Measurements from ENCODE around the gene COG1.
A peak's percentile ranks its signal among the peaks of the same experiment; 100 is the strongest.

Gene COG1

DNA sequence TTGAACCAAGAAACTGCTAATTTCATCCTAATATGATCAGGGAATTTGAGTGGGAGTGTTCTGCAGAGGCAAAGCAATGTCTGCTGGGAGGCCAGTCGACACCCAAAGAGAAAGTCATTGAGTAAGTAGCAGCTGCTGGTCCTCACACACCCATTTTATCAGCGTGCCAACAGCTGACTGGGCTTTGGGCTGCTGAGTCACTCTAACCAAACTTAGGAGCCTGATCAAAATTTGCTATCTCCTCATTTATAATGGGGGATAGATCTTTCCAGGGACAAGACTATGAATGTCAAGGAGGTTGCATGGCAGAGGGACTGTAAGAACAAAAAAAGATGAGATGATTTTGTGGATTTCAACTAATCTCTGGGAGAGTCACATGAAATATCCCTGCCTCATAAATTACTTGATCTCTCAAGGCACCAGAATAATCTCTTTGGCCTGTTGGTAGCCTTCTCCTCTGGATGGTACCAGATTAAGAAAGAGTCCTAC lies 35.9 kb downstream of the COG1 start:
- peak; percentile 53 for DNase-seq (ENCODE audit: low spot score)

DNA sequence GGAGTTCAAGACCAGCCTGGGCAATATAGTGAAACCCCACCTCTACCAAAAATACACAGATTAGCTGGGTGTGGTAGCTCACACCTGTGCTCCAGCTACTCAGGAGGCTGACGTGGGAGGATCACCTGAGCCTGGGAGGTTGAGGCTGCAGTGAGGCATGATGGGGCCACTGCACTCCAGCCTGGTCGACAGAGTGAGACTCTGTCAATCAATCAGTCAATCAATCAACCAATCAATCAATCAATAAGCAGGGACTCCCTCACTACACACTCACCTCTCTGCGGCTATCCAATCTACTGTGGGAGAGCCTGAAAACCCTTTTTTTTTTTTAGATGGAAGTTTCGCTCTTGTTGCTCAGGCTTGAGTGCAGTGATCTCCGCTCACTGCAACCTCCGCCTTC lies 37.2 kb downstream of the COG1 start:
- DNase-seq (ENCODE audit: low spot score) = no peak

DNA sequence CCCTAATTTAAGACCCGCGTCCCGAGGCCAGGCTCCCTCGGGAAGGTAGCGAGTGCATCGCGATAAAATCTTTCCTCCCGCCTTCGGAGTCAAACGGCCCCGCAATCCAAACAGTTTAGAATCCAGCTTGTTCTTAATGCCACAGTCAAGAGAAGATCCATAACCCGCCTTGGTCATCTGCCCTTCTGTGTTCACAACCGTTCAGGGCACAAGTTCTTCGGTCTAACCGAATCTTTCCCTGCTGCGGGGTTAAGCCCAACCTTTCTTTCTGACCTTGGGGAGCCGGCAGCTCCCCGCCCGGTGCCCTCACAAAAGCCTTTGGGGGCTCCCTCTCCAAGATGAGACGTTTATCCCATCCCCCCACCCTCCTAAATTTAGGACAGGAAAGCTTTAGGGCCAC lies 38.5 kb downstream of the COG1 start:
- DNase-seq (ENCODE audit: low spot score) = peak; percentile 45

DNA sequence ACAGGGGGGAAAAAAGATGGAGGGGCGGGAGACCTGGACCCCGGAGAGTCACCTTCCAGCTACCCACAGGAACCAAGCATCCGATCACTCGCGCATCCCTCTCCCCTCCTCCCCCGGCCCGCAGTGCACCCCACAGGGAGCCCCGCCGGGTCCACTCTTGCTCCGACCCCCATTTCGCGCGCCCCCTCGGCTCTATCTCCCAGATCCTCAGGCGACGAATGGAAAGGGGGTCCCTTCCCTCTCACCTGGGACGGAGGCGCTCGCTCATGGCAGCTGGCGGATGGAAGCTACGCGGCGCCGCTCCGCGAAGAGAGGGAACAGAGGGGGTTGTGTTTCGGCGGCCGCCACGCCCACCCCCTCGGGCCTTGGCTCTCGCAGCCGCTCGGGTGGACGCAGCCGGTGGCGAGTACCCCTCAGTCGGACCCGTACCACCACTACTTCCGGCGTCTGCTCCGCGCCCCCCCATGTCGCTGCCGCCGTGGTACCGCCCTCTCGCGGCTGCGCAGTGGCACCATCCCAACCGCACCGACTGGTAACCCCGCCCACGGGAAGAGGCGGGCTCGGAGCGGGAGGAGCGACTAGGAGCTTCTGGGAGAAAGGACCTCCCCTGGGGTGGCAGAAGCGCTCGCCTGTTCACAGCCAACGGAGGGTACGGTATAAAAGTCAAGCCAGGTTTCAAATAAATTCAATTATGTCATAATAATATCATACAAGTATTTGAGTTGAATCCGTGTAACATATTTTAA lies 39.2 kb downstream of the COG1 start:
- peak; percentile 96 for DNase-seq (ENCODE audit: low spot score)

DNA sequence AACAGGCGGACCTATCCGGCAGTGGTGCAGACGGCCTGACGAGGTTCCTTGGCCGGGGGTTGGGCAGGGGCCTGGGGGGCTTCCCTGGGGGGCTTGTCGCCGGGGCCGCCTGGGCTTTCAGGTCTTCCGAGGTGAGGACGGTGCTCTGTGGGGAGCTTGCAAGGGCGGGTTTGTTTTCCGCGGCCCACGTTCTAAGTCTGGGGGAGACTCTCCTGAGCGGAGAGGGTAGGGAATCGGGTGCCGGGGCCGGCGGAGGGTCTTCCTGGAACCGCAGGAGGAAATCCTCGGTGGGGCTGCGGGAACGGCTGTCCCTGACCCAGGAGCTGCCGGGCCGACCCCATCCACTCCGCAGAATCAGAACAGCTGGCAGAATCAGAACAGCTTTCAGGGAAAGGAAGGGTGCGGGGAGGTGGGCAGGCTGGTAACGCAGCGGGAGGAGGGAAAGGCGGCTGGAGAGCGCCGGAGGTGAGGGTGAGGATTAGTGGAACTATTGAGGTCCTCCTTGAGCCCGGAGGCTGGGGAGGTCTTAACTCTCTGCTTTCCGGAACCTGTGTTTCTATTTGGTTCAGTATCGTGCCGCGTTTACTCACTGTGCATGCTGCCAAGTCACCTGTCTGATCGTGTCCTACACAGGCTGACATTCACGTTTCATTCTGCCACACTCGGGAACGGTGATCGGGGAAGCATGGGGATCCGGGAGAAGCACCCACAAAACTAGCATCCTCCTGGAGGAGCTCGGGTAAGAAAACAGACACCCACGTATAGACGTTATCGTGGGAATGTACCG lies 39.9 kb downstream of the COG1 start:
- peak; percentile 39 for DNase-seq (ENCODE audit: low spot score)

DNA sequence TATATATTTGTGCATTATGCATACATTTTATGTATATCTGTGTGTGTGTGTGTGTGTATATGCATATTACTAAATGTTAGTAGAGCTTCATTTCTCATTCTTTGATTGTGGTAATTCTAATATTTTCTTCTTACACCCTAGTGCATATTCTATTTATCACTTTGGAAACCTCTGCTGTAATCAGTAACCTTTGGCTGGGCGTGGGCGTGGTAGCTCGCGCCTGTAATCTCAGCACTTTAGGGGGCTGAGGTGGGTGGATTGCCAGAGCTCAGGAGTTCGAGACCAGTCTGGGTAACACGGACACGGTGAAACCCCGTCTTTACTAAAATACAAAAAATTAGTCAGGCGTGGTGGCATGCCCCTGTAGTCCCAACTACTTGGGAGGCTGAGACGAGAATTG lies 41.9 kb downstream of the COG1 start:
- DNase-seq (ENCODE audit: low spot score) = no peak

DNA sequence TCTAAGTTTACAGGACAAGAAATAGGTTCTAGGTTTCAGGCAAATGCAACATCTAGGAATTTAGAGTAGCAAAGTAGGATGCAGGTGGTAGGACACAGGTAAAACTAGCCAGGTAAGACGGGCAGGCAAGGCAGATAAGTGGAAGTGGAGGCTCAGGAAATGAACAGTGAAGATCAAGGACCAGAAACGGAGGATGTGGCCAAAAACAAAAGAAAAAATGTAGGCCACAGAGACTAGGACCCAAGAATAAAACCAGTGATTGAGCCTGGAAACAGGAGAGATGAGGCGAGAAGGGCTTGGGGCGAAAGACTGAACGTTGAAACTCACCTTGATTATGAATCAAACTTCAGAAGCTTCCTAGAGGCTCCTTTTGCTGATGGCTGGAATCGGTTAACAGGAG lies 44.9 kb downstream of the COG1 start:
- DNase-seq (ENCODE audit: low spot score) = no peak

DNA sequence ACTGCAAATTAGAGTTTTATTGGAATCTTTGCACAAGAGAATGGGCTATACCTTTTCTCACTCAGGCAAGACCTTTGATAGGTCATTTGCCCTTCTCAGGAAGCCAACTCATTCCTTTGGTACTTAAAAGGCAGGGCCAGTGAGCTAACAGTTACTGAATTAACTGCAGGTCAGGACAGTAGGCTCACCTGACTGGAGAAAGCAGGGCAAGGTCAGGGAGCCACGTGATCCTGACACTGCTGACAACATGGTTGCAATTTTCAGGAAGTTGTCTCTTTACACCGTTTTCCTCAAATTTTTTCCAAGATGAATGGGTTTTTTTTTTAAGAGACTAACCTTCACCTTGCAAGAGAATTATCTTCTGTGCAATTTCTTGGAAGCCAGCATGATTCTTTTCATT lies 47.7 kb downstream of the COG1 start:
- DNase-seq (ENCODE audit: low spot score) = no peak

DNA sequence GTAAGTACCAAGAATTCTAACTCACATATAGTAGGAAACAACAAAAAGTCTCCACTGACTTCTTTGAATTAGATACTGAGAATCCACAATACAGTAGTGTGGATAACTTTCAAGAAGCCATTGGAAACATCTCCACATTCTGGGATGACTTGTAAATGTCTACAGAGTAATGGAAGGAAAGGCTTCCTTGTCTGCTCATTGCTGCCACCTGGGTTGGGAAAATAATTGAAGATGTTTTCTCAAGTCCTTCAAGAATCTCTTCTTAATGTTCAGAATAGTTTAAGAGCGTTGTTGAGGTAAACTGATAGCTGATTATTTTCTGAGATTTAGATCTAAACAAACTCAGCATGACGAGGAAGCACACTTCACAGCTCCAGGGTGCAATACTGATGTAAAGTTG lies 54.9 kb downstream of the COG1 start:
- DNase-seq (ENCODE audit: low spot score) = no peak

DNA sequence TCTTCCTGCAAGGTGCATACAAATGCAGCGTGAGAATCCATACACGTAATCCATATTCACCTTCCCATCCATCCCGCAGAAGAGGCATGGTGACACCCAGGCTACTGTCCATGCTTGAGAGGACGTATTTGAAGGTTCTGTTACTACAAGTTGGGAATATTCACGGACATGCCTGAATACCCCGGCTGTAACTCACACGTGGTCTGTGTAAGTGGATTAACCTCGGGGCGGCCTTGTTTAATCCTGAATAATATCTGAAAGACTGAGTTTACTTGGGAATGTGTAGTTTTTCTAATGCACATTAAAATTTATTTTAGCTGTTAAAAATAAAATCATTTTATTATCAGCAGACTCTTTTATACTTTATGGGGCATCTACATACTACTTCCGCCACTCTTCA lies 55.7 kb downstream of the COG1 start:
- no peak for DNase-seq (ENCODE audit: low spot score)

DNA sequence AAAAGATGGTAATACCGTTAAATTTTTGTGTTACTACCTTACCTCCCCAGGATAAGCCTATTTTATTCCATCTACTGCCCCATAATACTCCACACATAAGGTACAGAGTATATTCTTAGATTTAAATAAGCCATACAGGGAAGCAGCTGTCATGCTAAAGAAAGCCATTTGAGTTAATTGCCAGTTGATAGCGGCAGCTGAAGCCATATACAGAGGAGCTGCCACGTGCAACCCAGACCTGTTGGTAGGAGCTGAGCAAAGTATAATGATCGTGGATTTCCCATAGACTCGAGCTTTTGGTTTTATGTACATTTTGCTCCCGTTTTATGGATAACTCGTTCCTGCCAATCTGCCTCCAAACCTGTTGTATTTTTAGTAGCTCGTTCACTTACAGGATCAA lies 56.8 kb downstream of the COG1 start:
- no peak for DNase-seq (ENCODE audit: low spot score)

DNA sequence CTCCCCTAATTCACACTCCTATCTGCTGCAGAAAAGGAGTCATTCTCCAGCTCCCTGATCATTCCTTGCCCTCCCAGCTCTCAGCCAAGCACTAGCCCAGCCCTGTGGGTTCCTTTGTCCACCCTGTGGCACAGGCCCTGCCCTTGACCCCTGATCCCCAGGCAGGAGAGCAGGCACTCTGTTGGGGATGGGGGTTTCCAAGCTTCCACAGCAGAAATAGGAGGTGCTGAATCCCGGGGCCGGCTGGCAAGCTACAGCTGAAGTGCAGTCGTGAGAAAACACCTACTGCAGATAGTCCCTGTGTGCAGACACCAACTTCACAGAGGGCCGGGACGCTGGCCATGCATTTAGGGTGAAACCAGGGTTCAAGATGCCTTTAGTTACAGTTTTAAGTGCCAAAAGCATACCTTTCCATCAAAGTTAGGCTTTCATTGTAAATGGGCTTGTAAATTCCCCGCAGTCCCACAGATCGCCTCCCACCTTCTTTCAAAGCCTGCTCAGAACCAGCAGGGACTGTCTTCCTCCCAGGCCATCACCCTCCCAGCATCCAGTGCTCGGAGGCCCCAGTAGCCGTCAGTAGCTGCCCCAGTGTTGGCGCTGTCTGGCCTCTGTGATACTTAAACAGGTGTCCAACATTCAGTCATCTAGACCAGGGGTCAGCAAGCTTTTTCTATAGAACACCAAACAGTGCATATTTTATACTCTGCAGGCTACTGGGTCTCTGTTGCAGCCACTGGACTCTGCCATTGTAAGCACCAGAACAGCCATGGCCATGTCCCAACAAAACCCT lies 58.2 kb downstream of the COG1 start:
- DNase-seq (ENCODE audit: low spot score) = no peak

DNA sequence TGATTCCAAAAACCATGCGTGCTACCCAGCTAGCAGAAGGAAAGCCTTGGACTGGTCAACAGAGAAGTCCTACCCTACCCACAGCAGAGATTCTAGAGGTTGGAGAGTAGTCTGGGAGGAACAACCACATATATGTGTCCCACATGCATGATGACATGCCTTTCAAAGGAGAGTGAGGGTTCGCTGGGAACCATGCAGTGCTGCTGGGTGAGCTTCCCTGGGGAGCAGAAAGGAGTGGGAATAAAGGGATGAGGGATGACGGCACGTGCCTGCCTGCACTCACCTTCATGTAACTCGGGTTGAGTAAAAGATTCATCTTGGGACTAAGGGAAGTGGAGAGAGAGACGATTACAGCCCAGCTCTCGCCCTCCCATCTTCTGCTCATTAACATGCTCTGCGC lies 59.0 kb downstream of the COG1 start:
- no peak for DNase-seq (ENCODE audit: low spot score)

DNA sequence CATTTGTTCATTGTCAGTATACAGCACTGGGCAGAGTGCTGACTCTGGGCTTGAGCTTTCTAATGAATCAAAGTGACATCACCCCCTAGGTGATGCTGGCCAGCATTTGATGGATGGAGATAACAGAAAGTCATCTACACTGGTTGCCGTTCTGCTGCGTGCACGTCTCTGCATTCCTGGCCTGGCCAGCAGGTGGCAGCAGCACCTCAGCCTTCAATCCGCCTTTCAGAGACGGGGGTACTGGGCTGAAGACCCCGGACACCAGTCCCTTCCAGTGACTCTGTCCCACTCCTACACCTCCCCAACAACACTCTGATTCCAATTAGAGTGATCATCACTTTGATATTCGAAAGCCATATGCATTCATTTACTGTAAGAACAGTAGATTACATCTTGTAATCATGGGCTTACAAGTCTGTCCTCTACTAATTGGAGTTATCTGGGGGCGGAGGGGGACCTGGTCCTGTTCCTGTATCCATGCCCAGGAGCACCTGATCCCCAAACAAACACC lies 62.9 kb downstream of the COG1 start:
- peak; percentile 64 for DNase-seq (ENCODE audit: low spot score)

DNA sequence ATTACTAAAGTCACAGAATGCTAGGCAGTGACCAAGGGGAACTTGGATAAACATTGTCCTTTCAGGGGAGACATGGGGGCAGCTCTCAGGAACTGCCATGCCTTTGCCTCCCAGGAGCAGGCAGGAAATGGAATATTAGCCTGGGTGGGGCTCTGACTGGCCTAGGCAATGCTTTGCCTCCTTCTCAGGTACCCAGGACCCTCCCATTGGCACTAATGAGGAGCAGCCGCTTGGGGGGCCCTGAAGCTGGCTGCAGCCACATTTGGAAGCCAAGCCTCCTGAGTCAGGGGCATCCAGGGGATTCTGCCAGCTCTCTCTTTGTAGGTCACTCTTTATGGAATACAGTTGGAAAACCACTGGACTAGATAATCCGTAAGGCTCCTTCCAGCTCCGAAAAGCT lies 63.4 kb downstream of the COG1 start:
- no peak for DNase-seq (ENCODE audit: low spot score)

DNA sequence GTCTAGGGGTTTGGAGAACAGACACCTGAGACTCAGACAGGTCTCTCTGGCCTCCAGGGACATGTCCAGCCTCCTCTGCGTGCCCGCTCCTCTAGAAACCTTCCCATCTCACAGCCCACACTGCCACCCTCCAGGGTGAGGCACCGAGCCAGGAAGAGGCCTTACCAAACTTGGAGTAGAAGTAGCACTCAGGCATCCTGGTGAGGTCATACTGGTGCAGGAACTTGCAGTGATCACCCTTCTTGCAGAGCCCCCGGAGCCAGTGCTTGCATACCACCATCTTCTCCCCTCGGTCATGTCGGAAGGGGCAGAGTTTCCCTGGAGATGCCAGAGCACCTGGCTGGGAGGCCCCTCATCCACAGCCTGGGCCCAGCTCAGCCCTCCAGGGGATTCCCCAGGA lies 64.7 kb downstream of the COG1 start:
- DNase-seq (ENCODE audit: low spot score) = no peak
